ENCODE results near the gene MORF4L1.

DNA sequence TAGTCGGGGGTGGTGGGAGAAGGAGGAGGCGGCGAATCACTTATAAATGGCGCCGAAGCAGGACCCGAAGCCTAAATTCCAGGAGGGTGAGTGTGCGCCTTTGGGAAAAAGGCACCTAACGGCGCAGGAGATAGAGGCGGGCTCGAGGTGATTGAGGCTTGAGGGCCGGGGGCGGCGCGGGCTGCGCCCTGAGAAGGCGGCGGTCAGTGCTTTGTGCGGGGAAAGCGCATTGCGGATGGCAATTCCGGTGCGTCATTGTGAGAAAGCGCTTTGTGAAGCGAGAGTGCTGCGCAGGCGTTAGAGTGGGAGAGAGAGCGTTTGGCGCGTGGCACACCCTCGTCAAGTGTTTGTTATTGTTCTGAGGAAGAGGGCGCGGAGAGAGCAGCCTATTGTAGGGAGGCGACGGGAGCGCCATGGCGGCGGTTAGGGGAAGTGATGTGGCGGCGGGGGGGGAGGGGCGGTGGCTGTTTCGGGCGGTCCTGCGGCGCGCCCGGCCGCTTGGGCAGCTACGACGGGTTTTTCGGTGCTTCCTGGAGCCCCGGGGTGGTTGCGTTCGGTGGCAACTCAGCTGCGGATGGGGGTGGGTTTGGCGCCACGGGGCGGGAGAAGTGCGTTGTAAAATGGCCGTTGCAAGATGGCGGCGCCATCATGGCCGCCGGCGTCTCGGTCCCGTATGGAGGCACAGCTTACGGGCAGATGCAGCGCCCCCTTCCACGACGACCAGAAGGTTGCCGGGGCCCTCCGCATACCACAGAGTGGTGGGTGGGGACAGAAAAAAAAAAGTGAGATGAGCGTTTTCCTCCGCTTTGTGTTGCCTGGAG lies 492 bp downstream of the MORF4L1 start:
- TF ChIP-seq, protein P1, sequence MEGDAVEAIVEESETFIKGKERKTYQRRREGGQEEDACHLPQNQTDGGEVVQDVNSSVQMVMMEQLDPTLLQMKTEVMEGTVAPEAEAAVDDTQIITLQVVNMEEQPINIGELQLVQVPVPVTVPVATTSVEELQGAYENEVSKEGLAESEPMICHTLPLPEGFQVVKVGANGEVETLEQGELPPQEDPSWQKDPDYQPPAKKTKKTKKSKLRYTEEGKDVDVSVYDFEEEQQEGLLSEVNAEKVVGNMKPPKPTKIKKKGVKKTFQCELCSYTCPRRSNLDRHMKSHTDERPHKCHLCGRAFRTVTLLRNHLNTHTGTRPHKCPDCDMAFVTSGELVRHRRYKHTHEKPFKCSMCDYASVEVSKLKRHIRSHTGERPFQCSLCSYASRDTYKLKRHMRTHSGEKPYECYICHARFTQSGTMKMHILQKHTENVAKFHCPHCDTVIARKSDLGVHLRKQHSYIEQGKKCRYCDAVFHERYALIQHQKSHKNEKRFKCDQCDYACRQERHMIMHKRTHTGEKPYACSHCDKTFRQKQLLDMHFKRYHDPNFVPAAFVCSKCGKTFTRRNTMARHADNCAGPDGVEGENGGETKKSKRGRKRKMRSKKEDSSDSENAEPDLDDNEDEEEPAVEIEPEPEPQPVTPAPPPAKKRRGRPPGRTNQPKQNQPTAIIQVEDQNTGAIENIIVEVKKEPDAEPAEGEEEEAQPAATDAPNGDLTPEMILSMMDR (conservative IDR thresholded peaks at IDR 0.05 in 1 of 2, IDR thresholded peaks at IDR 0.05 in 1 of 2; ENCODE audit: extremely low read depth in 1 of 2, insufficient read depth in 1 of 2, low read depth in 1 of 2, low read length in 2 of 2), result no peak
- no peak for TF ChIP-seq EZH2 (IDR thresholded peaks at IDR 0.05; ENCODE audit: borderline replicate concordance, low read length)

Data from mammary epithelial cell (primary cell).